T-cell (primary cell): ENCODE results near the gene SERPINB3. TPM values are rescaled to one million over a fixed set of nuclear protein-coding genes. Genes with fewer than 3 reads are reported as not detected.
"Not testable (repeated sequence)": the region's sequence is repeated elsewhere in the genome, so short reads cannot be mapped to it uniquely, and the experiment has no call there.

Experiments
- ATAC-seq, 4 experiments: fragments of 200-7000 bp in 3 of 4; fragments of 150-1000 bp in 1 of 4; cut with Tn5 transposase; replicated peaks in 1 of 4; 1 replicate in 3 of 4; 2 replicates in 1 of 4; pipeline ENCODE4 v1.10.0; 2021; ENCODE audit warnings: moderate library complexity in 3 of 4, mild to moderate bottlenecking in 2 of 4, moderate number of reproducible peaks in 1 of 4
- CTCF ChIA-PET, 2 donors: fragments of 300-600 bp; sonication (Branson Sonifier 250); formaldehyde crosslinking; loops; one replicate each; lab custom pipeline; 2022; ENCODE audit warnings: antibody characterized with exemption in 2 of 2; lab: Charles Lee
- POLR2A ChIA-PET, 2 donors: fragments of 300-600 bp; sonication (Branson Sonifier 250); formaldehyde crosslinking; loops; one replicate each; lab custom pipeline; 2022; ENCODE audit warnings: antibody characterized with exemption in 2 of 2; lab: Charles Lee
- DNase-seq, 35 experiments: peaks; one replicate each; pipeline versions ENCODE4 v3.0.0 to v3.0.0-alpha.2; 2013 to 2023
- H3K27ac ChIP-seq: one replicate; pipeline ENCODE4 v1.5.1; 2013; ENCODE audit warnings: low read length
- H3K27me3 ChIP-seq, 2 experiments: replicated peaks in 1 of 2; 1 replicate in 1 of 2; 2 replicates in 1 of 2; pipeline versions ENCODE4 v1.6.1 to v1.7.0; 2013; ENCODE audit warnings: low read length in 1 of 2, mixed read lengths in 1 of 2; ENCODE audit not compliant: control insufficient read depth in 2 of 2, insufficient read depth in 2 of 2; ENCODE audit errors: extremely low read depth in 1 of 2
- H3K36me3 ChIP-seq, 2 donors: 1 replicate in 1 of 2; 2 replicates in 1 of 2; pipeline versions ENCODE4 v1.6.1 to v1.7.0; 2013; ENCODE audit warnings: low read length in 1 of 2; ENCODE audit not compliant: control insufficient read depth in 2 of 2, insufficient read depth in 1 of 2; ENCODE audit errors: extremely low read depth in 1 of 2
- H3K4me1 ChIP-seq, 2 experiments: 1 replicate in 1 of 2; 2 replicates in 1 of 2; pipeline versions ENCODE4 v1.6.1 to v1.7.0; 2013; ENCODE audit warnings: low read length in 2 of 2, mixed read lengths in 1 of 2; ENCODE audit not compliant: insufficient read depth in 2 of 2, control insufficient read depth in 1 of 2; ENCODE audit errors: extremely low read depth in 1 of 2
- H3K4me3 ChIP-seq, 2 donors: 1 replicate in 1 of 2; 2 replicates in 1 of 2; pipeline versions ENCODE4 v1.5.1 to v1.7.0; 2013; ENCODE audit warnings: mild to moderate bottlenecking in 2 of 2, low read length in 1 of 2, moderate library complexity in 1 of 2; ENCODE audit not compliant: control insufficient read depth in 1 of 2; ENCODE audit errors: extremely low read depth in 1 of 2
- H3K9me3 ChIP-seq: 2 replicates; pipeline ENCODE4 v1.7.0; 2013
- H3K27ac Mint-ChIP-seq, 2 donors: one replicate each; pipeline ENCODE4 v1.8.0; 2020 to 2021; ENCODE audit warnings: mild to moderate bottlenecking in 2 of 2, mixed read lengths in 2 of 2
- H3K27me3 Mint-ChIP-seq, 2 donors: one replicate each; pipeline ENCODE4 v1.8.0; 2021 to 2022; ENCODE audit warnings: mixed read lengths in 2 of 2
- H3K36me3 Mint-ChIP-seq: one replicate; pipeline ENCODE4 v1.8.0; 2021; ENCODE audit warnings: mixed read lengths
- H3K4me1 Mint-ChIP-seq, 3 donors: one replicate each; pipeline ENCODE4 v1.8.0; 2020 to 2022; ENCODE audit warnings: mixed read lengths in 3 of 3, mild to moderate bottlenecking in 1 of 3
- H3K4me3 Mint-ChIP-seq, 3 donors: one replicate each; pipeline ENCODE4 v1.8.0; 2020 to 2022; ENCODE audit warnings: mild to moderate bottlenecking in 3 of 3, mixed read lengths in 3 of 3, moderate library complexity in 3 of 3
- H3K9me3 Mint-ChIP-seq, 3 donors: one replicate each; pipeline ENCODE4 v1.8.0; 2020 to 2022; ENCODE audit warnings: mixed read lengths in 3 of 3
- WGBS: methylation state at CpG from one replicate; pipeline ENCODE4 v1.1.5; 2013; ENCODE audit warnings: missing lambda C conversion rate; ENCODE audit not compliant: insufficient coverage; 5-methylcytosine and 5-hydroxymethylcytosine counted together
- total RNA-seq, 35 experiments: library from RNA in 6 of 35; stranded (reverse) in 6 of 35; fragments of 120-200 nt in 1 of 35; gene quantifications; one replicate each; pipeline versions ENCODE4 v1.2.1 to v1.2.4 and lab custom pipeline; 2013 to 2026

Gene SERPINB3
- total RNA-seq, 5 donors from 2014 or later (not counting 1 experiment from before 2014, with no cell fraction given) = not detected

DNA sequence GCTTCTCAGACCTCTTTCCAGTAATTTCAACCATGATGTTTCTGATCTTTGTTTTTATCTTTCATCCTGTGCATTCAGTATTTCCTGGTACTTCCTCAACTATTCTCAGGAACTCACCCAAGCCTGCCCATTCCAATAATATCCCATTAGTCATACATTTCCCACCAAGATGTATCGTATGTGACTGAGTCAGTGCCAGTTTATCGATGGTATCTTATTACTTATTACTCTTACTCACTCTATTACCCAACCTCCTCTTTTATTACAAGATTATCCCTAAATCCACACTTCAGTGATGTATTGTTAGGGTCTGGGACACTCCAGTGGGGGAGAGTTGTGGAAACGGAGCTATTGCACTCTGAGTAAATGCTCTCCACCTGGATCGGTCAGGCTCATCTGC is 2.8 kb downstream of the SERPINB3 start:
- H3K27ac Mint-ChIP-seq, H3K27me3 ChIP-seq, H3K27ac ChIP-seq, ATAC-seq, H3K9me3 ChIP-seq, H3K9me3 Mint-ChIP-seq, H3K4me3 ChIP-seq, H3K4me1 ChIP-seq, H3K4me3 Mint-ChIP-seq, H3K27me3 Mint-ChIP-seq, H3K36me3 Mint-ChIP-seq, H3K4me1 Mint-ChIP-seq, H3K36me3 ChIP-seq, POLR2A ChIA-PET, CTCF ChIA-PET, DNase-seq: not testable (repeated sequence)
- WGBS = 100% methylated on average over 2 of the region's 4 CpGs

- POLR2A ChIA-PET, H3K36me3 ChIP-seq, H3K27me3 Mint-ChIP-seq, H3K27ac ChIP-seq, H3K9me3 ChIP-seq, CTCF ChIA-PET, H3K4me1 Mint-ChIP-seq, H3K36me3 Mint-ChIP-seq, DNase-seq, H3K27ac Mint-ChIP-seq, H3K9me3 Mint-ChIP-seq, H3K4me3 Mint-ChIP-seq, H3K27me3 ChIP-seq, H3K4me3 ChIP-seq, H3K4me1 ChIP-seq, ATAC-seq: not testable (repeated sequence)
- WGBS = no CpG with 5 or more reads among the region's 3 CpGs
Measured at GRCh38 chr18:63650271-63650670, 11.4 kb downstream of the SERPINB3 start.

GRCh38 chr18:63648241-63648640 is 13.5 kb downstream of the SERPINB3 start:
- peaks cover 0 to 2% of the 10 kb centered on the region in 2 experiments for H3K27me3 ChIP-seq
- no peaks in the 10 kb centered on the region for H3K4me1 Mint-ChIP-seq
- no peaks in the 10 kb centered on the region for H3K9me3 Mint-ChIP-seq
- no peaks in the 10 kb centered on the region for H3K36me3 Mint-ChIP-seq
- WGBS = 59% methylated on average over 5 of the region's 7 CpGs
- CTCF ChIA-PET = no interaction called here
- no peak for ATAC-seq
- H3K27ac Mint-ChIP-seq = no peak overlapping the region
- no peaks in the 10 kb centered on the region for H3K36me3 ChIP-seq
- no peaks in the 10 kb centered on the region for H3K9me3 ChIP-seq
- H3K27ac ChIP-seq = no peak overlapping the region
- no peak for DNase-seq
- H3K4me1 ChIP-seq = no peaks in the 10 kb centered on the region
- POLR2A ChIA-PET = no interaction called here
- H3K4me3 ChIP-seq = no peak overlapping the region
- no peak overlapping the region for H3K4me3 Mint-ChIP-seq
- peaks cover 0 to 9% of the 10 kb centered on the region in 2 donors for H3K27me3 Mint-ChIP-seq

DNA sequence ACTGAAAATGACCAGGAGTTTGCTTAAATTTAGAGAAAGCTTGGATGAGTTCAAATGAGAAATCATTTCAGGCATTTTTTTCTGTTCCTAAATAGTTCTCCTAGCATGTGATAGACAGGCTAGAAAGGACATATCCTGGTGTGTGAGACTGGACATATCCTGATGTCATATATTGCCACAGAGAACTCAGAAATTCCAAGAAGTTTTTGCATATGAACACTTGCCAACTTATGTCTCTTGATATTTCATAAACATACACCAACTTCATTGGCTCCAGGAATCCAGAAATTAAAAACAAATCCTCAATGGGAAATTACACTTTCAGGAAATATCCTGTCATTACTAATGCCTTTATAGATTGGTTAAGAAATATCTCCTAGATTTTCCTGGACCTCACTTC is 14.8 kb downstream of the SERPINB3 start:
- peaks cover 0 to 2% of the 10 kb centered on the region in 2 experiments for H3K27me3 ChIP-seq
- no peak overlapping the region for H3K4me3 ChIP-seq
- no peak overlapping the region for H3K27ac ChIP-seq
- Mint-ChIP-seq H3K4me3 (no peak overlapping the region), H3K27me3 (peaks cover 0 to 9% of the 10 kb centered on the region in 2 donors), H3K27ac (no peak overlapping the region), H3K9me3 (no peaks in the 10 kb centered on the region), H3K4me1 (no peaks in the 10 kb centered on the region), H3K36me3 (no peaks in the 10 kb centered on the region)
- no peaks in the 10 kb centered on the region for H3K4me1 ChIP-seq
- POLR2A ChIA-PET = no interaction called here
- CTCF ChIA-PET = no interaction called here
- ATAC-seq (no peak), DNase-seq (no peak)
- H3K36me3 ChIP-seq = no peaks in the 10 kb centered on the region
- no peaks in the 10 kb centered on the region for H3K9me3 ChIP-seq

DNA sequence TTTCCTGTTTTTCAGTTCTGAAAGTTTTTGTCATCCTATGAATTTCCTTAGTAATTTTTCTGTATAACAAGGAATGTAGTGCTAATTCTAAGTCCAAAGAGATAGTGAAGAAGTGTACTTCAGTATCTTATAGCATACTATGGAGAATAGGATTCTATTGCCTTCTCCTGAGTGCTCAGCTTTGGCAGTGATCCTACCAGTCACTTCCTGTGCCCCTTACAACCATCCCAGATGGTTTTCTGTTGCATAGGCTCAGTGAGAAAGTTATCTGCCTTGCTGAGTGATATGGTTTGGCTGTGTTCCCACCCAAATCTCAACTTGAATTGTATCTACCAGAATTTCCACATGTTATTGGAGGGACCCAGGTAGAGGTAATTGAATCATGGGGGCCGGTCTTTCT is 17.0 kb downstream of the SERPINB3 start:
- H3K36me3 Mint-ChIP-seq, H3K9me3 Mint-ChIP-seq, H3K9me3 ChIP-seq, H3K36me3 ChIP-seq, CTCF ChIA-PET, H3K27me3 Mint-ChIP-seq, ATAC-seq, DNase-seq, POLR2A ChIA-PET, H3K27ac ChIP-seq, H3K4me3 Mint-ChIP-seq, H3K27ac Mint-ChIP-seq, H3K27me3 ChIP-seq, H3K4me1 ChIP-seq, H3K4me3 ChIP-seq, H3K4me1 Mint-ChIP-seq: not testable (repeated sequence)
- no CpG with 5 or more reads among the region's 1 CpG for WGBS

- H3K36me3 ChIP-seq, H3K9me3 Mint-ChIP-seq, H3K27me3 Mint-ChIP-seq, H3K4me1 Mint-ChIP-seq, H3K36me3 Mint-ChIP-seq, ATAC-seq, H3K4me1 ChIP-seq, H3K4me3 ChIP-seq, DNase-seq, H3K27ac Mint-ChIP-seq, H3K9me3 ChIP-seq, H3K4me3 Mint-ChIP-seq, POLR2A ChIA-PET, CTCF ChIA-PET, H3K27ac ChIP-seq, H3K27me3 ChIP-seq: not testable (repeated sequence)
- no CpG with 5 or more reads among the region's 2 CpGs for WGBS
Measured at GRCh38 chr18:63644142-63644541, 17.6 kb downstream of the SERPINB3 start, which contains the start of gene SERPINB4. Gene SERPINB4, minus strand, starts transcription at chr18:63644256. Its CDS starts 679 bp downstream, at chr18:63643577.

DNA sequence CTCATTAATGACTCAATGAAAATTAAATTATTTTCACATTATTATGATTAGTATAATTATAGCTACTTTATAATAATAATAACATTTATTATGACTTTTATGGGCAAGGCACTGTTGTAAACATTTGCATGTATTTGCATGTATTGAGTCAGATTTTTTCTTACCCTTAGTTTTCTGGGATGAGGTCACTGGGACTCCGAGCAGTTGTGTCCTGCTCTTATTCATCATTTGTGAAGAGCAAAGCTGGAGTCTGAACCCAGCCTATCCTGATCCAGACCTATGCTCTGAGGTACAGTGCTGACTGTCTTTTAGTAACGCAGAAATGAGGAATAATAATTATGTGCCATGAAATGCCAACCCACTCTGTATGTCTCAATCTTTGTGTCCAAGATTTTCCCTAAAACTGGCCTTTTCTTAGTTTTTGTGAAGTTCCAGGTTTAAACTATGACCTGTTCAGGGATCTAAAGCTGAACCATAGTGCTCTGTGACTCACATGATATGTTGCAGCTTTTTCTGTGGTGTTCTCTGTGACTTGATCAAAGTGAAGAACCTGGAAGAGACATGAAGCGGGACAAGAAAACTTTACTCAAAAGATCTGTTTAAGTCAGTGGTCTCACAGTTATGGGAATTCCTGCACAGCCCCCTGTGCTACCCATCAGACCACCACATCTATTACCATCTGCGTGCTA is 18.9 kb downstream of the SERPINB3 start:
- 71% methylated on average over 1 of the region's 4 CpGs for WGBS
- CTCF ChIA-PET, POLR2A ChIA-PET, H3K4me1 Mint-ChIP-seq, H3K9me3 Mint-ChIP-seq, H3K36me3 ChIP-seq, H3K4me3 Mint-ChIP-seq, H3K4me3 ChIP-seq, ATAC-seq, H3K9me3 ChIP-seq, H3K27ac Mint-ChIP-seq, H3K27me3 ChIP-seq, H3K36me3 Mint-ChIP-seq, H3K4me1 ChIP-seq, H3K27me3 Mint-ChIP-seq, H3K27ac ChIP-seq, DNase-seq: not testable (repeated sequence)
